K562 (cell line): ENCODE results near the gene HPSE2. TPM values are rescaled to one million over a fixed set of nuclear protein-coding genes. Genes with fewer than 3 reads are reported as not detected.

Experiments
- ATAC-seq: fragments of 200-7000 bp; cut with Tn5 transposase; 3 replicates; pipeline ENCODE4 v1.9.1; 2020; ENCODE audit warnings: moderate library complexity
- BruUV-seq: library from RNA; stranded (reverse); fragments of 400-500 nt; replicated peaks from 2 replicates; lab custom pipeline; 2021; lab: Mats Ljungman, UMichigan
- CTCF ChIA-PET: fragments of 300-600 bp; formaldehyde crosslinking; extraction: SDS; loops from one replicate; lab custom pipeline; 2021; ENCODE audit warnings: low intra/inter-chr PET ratio; lab: Yijun Ruan, JAX
- POLR2A ChIA-PET: fragments of 300-600, 350-650 bp; sonication (Branson Sonifier 250); formaldehyde crosslinking; extraction: SDS; loops from one replicate; lab custom pipeline; 2021; ENCODE audit warnings: antibody characterized with exemption, inconsistent platforms; lab: Yijun Ruan, JAX
- DNase-seq, 4 experiments: peaks; one replicate each; pipeline versions ENCODE4 v3.0.0 to v3.0.0-alpha.2; 2011 to 2018; ENCODE audit warnings: low spot score in 3 of 4, mixed read lengths in 3 of 4; ENCODE audit errors: extremely low read depth in 1 of 4
- FAIRE-seq: peaks from 2 replicates; lab custom pipeline; 2011; peaks lifted over from hg19 to GRCh38; lab: Jason Lieb, UNC
- H2AFZ ChIP-seq: 2 replicates; pipeline ENCODE4 v1.6.0; 2011; ENCODE audit warnings: low read depth, low read length, control low read depth, inconsistent platforms
- H3K27ac ChIP-seq: fragments of 200-600 bp; 3 replicates; pipeline ENCODE4 v1.8.0; 2011; ENCODE audit warnings: low read depth, mild to moderate bottlenecking, control low read depth, inconsistent platforms, low read length, moderate library complexity, mixed read lengths; ENCODE audit errors: extremely low read depth
- H3K27me3 ChIP-seq, 2 experiments: fragments of 300-600 bp in 1 of 2; 2 replicates in 1 of 2; 3 replicates in 1 of 2; pipeline versions ENCODE4 v1.6.0 to v1.8.0; 2011; ENCODE audit warnings: inconsistent platforms in 2 of 2, low read length in 2 of 2, mild to moderate bottlenecking in 1 of 2, mixed read lengths in 1 of 2, moderate library complexity in 1 of 2; ENCODE audit not compliant: control insufficient read depth in 2 of 2, insufficient read depth in 2 of 2
- H3K36me3 ChIP-seq: fragments of 300-600 bp; 3 replicates; pipeline ENCODE4 v1.8.0; 2011; ENCODE audit warnings: mild to moderate bottlenecking, low read length, inconsistent platforms; ENCODE audit not compliant: control insufficient read depth, insufficient read depth
- H3K4me1 ChIP-seq, 2 experiments: fragments of 200-600 bp in 1 of 2; replicated peaks in 1 of 2; 2 replicates in 1 of 2; 3 replicates in 1 of 2; pipeline versions ENCODE4 v1.5.1 to v1.8.0; 2011; ENCODE audit warnings: inconsistent platforms in 2 of 2, low read length in 2 of 2, mild to moderate bottlenecking in 1 of 2, mixed read lengths in 1 of 2, moderate library complexity in 1 of 2; ENCODE audit not compliant: control insufficient read depth in 2 of 2, insufficient read depth in 2 of 2
- H3K4me2 ChIP-seq: 2 replicates; pipeline ENCODE4 v1.6.1; 2011; ENCODE audit warnings: low read length, control low read depth, inconsistent platforms, mixed read lengths; ENCODE audit not compliant: insufficient read depth
- H3K4me3 ChIP-seq: fragments of 200-600 bp; sonication (generic), shearing (Covaris generic); 2 replicates; pipeline ENCODE4 v1.5.1; 2016; ENCODE audit warnings: control low read depth, inconsistent platforms
- H3K79me2 ChIP-seq: fragments of 200-600 bp; 3 replicates; pipeline ENCODE4 v1.8.0; 2011; ENCODE audit warnings: low read length, inconsistent platforms; ENCODE audit not compliant: control insufficient read depth, insufficient read depth
- H3K9ac ChIP-seq, 2 experiments: 2 replicates each; pipeline versions ENCODE4 v1.6.0 to v1.6.1; 2011; ENCODE audit warnings: low read depth in 2 of 2, low read length in 2 of 2, control low read depth in 1 of 2, inconsistent platforms in 1 of 2, mild to moderate bottlenecking in 1 of 2, mixed read lengths in 1 of 2; ENCODE audit not compliant: insufficient read depth in 1 of 2
- H3K9me1 ChIP-seq: one replicate; pipeline ENCODE4 v1.6.0; 2011; ENCODE audit warnings: inconsistent platforms, mild to moderate bottlenecking, low read length, moderate library complexity; ENCODE audit not compliant: control insufficient read depth, insufficient read depth
- H3K9me3 ChIP-seq: replicated peaks from 2 replicates; pipeline ENCODE4 v1.5.1; 2011; ENCODE audit warnings: low read depth, low read length, inconsistent platforms; ENCODE audit not compliant: control insufficient read depth, insufficient read depth
- H4K20me1 ChIP-seq: replicated peaks from 2 replicates; pipeline ENCODE4 v1.6.1; 2011; ENCODE audit warnings: low read length, inconsistent platforms, mixed read lengths; ENCODE audit not compliant: control insufficient read depth, insufficient read depth
- NFYB ChIP-seq: IDR thresholded peaks from 2 replicates; pipeline ENCODE4 v1.6.1; 2011; ENCODE audit warnings: mild to moderate bottlenecking, moderate library complexity; ENCODE audit not compliant: insufficient read length; ENCODE audit errors: extremely low read depth
- PYGO2 ChIP-seq: fragments of 450-650 bp; IDR thresholded peaks from 2 replicates; pipeline ENCODE4 v1.6.1; 2016; ENCODE audit warnings: mild to moderate bottlenecking, missing genetic modification characterization, moderate library complexity, missing compliant biosample characterization
- TOE1 ChIP-seq, 2 experiments: fragments of 450-650 bp in 1 of 2; sonication (generic) in 1 of 2; formaldehyde crosslinking in 1 of 2; IDR thresholded peaks; 2 replicates each; pipeline versions ENCODE4 v1.7.1 to v1.8.0; 2016 to 2022; ENCODE audit warnings: borderline replicate concordance in 2 of 2, mild to moderate bottlenecking in 2 of 2, antibody characterized with exemption in 1 of 2, inconsistent platforms in 1 of 2, low read depth in 1 of 2, missing genetic modification reagents in 1 of 2, moderate library complexity in 1 of 2
- ZC3H11A ChIP-seq: IDR thresholded peaks from 2 replicates; pipeline ENCODE4 v1.6.1; 2012; ENCODE audit warnings: low read depth, low read length, improper control_type of control experiment
- ZNF263 ChIP-seq: sonication (generic); formaldehyde crosslinking; IDR thresholded peaks from 2 replicates; pipeline ENCODE4 v1.8.0; 2022; ENCODE audit warnings: mild to moderate bottlenecking, missing genetic modification reagents, borderline replicate concordance
- WGBS: fragments of 100-300 bp; shearing (Covaris generic); methylation state at CpG from one replicate; pipeline ENCODE4 v1.1.6; 2016; ENCODE audit warnings: low coverage, mixed read lengths; ENCODE audit not compliant: insufficient coverage; ENCODE audit errors: missing lambda C conversion rate; 5-methylcytosine and 5-hydroxymethylcytosine counted together
- in situ Hi-C: fragments of 300-500 bp; cut with MboI; formaldehyde crosslinking; loops from 4 replicates; pipeline ENCODE4 v1.15.0; 2018; ENCODE audit warnings: inconsistent platforms, mixed read lengths
- intact Hi-C: fragments of 100-400 bp; cut with micrococcal nuclease; formaldehyde crosslinking; loops from 2 replicates; pipeline ENCODE4 v1.14.2; 2022
- polyA plus RNA-seq, 8 experiments: library from polyadenylated mRNA; depleted of rRNA in 4 of 8; stranded (reverse) in 5 of 8; unstranded in 3 of 8; fragments of >200 nt; fragmentation: Nextera tagmentation in 2 of 8; fragmentation: Illumina TruSeq in 1 of 8; extraction: Ambion mirVana in 2 of 8; extraction: Trizol in 1 of 8; gene quantifications; 2 replicates each; pipeline versions ENCODE4 v1.2.1 to v1.2.3, GENCODE V29; 2011 to 2014; ENCODE audit warnings: inconsistent platforms in 1 of 8, missing spikeins in 1 of 8
- total RNA-seq, 7 experiments: library from RNA; depleted of rRNA in 6 of 7; stranded (reverse); fragments of >200 nt in 6 of 7; fragmentation: Illumina TruSeq in 2 of 7; extraction: Trizol in 2 of 7; gene quantifications; 2 replicates each; pipeline versions ENCODE4 v1.2.1 to v1.2.3, GENCODE V29; 2011 to 2021; ENCODE audit warnings: low replicate concordance in 1 of 7
- TF ChIP-seq, protein P1 (sequence below): fragments of 250-450 bp; sonication (Bioruptor Pico); IDR thresholded peaks from 2 replicates; pipeline ENCODE4 v1.4.0; 2020
- TF ChIP-seq, protein P2 (sequence below): fragments of 450-650 bp; IDR thresholded peaks from 2 replicates; pipeline ENCODE4 v1.6.1; 2017; ENCODE audit warnings: antibody characterized with exemption, mild to moderate bottlenecking
- TF ChIP-seq, protein P3 (sequence below): fragments of 450-650 bp; formaldehyde crosslinking; IDR thresholded peaks from 2 replicates; pipeline ENCODE4 v1.4.0; 2022; ENCODE audit warnings: missing genetic modification characterization

The HPSE2 gene
- total and polyA plus RNA-seq, 9 of the 15 experiments (the other 6 are each of a cell fraction or from before 2014, with no cell fraction given), result 0.03 to 0.10 (median 0.04) TPM; not detected in 2

DNA sequence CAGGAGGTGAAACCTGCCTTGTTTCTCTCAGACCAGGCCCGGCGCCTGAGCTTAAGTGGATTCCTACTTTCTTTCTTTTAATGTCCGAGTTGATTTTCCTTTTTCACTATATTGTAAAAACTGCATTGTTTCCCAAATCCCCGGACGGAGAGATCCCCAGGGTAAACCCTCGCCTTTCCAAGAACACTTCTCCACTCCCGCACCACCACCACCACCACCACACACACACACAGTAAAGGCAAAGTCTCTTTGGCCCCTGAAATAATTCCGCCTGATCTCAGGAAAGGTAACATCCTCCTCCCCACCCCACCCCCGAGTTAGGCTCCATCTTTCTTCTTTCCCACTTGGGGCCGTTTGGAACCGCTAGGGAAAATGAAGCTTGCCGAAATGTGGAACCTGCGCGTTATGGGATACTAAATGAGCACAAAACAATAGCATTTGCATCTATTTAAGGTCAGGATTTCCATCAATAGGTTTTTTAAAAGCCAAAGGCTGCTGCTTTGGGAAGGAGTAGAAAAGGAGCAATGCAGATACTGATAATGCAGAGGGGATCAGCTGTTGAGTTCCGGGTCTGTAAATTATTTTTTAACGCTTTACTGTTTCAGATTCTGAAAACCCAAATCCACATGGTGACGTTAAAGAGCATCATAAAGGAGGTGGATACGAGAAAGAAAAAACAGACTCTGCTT lies 2.5 kb downstream of the HPSE2 start:
- ChIA-PET POLR2A (no interaction called here), CTCF (no interaction called here)
- no peak for TF ChIP-seq ZNF263 (CRISPR knock-in tag)
- TF ChIP-seq, protein P1, sequence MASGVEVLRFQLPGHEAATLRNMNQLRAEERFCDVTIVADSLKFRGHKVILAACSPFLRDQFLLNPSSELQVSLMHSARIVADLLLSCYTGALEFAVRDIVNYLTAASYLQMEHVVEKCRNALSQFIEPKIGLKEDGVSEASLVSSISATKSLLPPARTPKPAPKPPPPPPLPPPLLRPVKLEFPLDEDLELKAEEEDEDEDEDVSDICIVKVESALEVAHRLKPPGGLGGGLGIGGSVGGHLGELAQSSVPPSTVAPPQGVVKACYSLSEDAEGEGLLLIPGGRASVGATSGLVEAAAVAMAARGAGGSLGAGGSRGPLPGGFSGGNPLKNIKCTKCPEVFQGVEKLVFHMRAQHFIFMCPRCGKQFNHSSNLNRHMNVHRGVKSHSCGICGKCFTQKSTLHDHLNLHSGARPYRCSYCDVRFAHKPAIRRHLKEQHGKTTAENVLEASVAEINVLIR (CRISPR knock-in tag), result no peak
- TF ChIP-seq NFYB, result no peak
- TF ChIP-seq, protein P2, sequence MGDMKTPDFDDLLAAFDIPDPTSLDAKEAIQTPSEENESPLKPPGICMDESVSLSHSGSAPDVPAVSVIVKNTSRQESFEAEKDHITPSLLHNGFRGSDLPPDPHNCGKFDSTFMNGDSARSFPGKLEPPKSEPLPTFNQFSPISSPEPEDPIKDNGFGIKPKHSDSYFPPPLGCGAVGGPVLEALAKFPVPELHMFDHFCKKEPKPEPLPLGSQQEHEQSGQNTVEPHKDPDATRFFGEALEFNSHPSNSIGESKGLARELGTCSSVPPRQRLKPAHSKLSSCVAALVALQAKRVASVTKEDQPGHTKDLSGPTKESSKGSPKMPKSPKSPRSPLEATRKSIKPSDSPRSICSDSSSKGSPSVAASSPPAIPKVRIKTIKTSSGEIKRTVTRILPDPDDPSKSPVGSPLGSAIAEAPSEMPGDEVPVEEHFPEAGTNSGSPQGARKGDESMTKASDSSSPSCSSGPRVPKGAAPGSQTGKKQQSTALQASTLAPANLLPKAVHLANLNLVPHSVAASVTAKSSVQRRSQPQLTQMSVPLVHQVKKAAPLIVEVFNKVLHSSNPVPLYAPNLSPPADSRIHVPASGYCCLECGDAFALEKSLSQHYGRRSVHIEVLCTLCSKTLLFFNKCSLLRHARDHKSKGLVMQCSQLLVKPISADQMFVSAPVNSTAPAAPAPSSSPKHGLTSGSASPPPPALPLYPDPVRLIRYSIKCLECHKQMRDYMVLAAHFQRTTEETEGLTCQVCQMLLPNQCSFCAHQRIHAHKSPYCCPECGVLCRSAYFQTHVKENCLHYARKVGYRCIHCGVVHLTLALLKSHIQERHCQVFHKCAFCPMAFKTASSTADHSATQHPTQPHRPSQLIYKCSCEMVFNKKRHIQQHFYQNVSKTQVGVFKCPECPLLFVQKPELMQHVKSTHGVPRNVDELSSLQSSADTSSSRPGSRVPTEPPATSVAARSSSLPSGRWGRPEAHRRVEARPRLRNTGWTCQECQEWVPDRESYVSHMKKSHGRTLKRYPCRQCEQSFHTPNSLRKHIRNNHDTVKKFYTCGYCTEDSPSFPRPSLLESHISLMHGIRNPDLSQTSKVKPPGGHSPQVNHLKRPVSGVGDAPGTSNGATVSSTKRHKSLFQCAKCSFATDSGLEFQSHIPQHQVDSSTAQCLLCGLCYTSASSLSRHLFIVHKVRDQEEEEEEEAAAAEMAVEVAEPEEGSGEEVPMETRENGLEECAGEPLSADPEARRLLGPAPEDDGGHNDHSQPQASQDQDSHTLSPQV, result no peak
- TF ChIP-seq PYGO2, result no peak
- no peak for TF ChIP-seq ZC3H11A
- TF ChIP-seq TOE1 (IDR thresholded peaks at IDR 0.05; ENCODE audit: borderline replicate concordance), result no peak
- no peak for TF ChIP-seq TOE1 (CRISPR knock-in tag; IDR thresholded peaks at IDR 0.05; ENCODE audit: borderline replicate concordance, low read depth)
- TF ChIP-seq, protein P3, sequence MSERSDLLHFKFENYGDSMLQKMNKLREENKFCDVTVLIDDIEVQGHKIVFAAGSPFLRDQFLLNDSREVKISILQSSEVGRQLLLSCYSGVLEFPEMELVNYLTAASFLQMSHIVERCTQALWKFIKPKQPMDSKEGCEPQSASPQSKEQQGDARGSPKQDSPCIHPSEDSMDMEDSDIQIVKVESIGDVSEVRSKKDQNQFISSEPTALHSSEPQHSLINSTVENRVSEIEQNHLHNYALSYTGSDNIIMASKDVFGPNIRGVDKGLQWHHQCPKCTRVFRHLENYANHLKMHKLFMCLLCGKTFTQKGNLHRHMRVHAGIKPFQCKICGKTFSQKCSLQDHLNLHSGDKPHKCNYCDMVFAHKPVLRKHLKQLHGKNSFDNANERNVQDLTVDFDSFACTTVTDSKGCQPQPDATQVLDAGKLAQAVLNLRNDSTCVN (CRISPR knock-in tag), result no peak
- no peaks in the 10 kb centered on the region for H3K9me1 ChIP-seq
- DNase-seq (no peak), FAIRE-seq (no peak), ATAC-seq (no peak)
- no peaks in the 10 kb centered on the region for H3K36me3 ChIP-seq
- no TSS peak for BruUV-seq
- H3K79me2 ChIP-seq, result no peaks in the 10 kb centered on the region
- WGBS, result 11% methylated on average over 13 of the region's 18 CpGs
- H3K27me3 ChIP-seq, result peaks cover 14 to 45% of the 10 kb centered on the region in 2 experiments; a peak in 3 of 5 replicates
- H2AFZ ChIP-seq, result no peak overlapping the region
- H3K4me2 ChIP-seq, result no peak overlapping the region
- H3K4me3 ChIP-seq, result no peak overlapping the region
- H3K4me1 ChIP-seq, result peaks cover 0 to 12% of the 10 kb centered on the region in 2 experiments; a peak in 2 of 5 replicates
- H3K9ac ChIP-seq, result no peak overlapping the region
- in situ Hi-C loops, result no loop called here
- no peaks in the 10 kb centered on the region for H4K20me1 ChIP-seq
- intact Hi-C loops, result no loop called here
- no peaks in the 10 kb centered on the region for H3K9me3 ChIP-seq
- H3K27ac ChIP-seq, result no peak overlapping the region
